NOMO-1 treated with DMSO at 0.1 percent for 48 hours (cell line): ENCODE results near the gene CA10.

Experiments used
- DNase-seq: peaks from one replicate; lab custom pipeline; 2025; ENCODE audit not compliant: unreplicated experiment; lab: John Stamatoyannopoulos, UW

Gene CA10

GRCh38 chr17:52147872-52148271 is 10.6 kb downstream of the CA10 start:
- peak; percentile 19 for DNase-seq

GRCh38 chr17:52147431-52147830 is 11.1 kb downstream of the CA10 start:
- DNase-seq = no peak

DNA sequence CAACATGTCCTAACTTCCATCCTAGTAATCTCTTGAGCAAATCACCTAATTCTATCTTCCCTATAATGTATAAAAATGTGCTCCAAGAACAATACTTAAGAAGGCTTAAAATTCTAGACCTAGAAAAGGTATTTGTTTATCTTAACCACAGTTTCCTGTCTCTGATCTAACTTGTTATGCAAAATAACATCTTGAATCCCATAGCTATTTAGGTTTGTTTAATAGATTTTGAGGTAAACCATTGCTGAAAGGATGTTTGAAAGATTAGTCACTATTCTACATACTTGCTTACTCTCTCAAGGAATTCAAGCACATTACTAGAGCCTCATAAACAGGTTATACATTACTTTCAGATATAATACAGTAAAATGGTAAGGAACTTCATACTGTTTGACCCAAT is 13.0 kb downstream of the CA10 start:
- DNase-seq = no peak

- DNase-seq = no peak
Measured at GRCh38 chr17:52143542-52143941, 15.0 kb downstream of the CA10 start.

DNA sequence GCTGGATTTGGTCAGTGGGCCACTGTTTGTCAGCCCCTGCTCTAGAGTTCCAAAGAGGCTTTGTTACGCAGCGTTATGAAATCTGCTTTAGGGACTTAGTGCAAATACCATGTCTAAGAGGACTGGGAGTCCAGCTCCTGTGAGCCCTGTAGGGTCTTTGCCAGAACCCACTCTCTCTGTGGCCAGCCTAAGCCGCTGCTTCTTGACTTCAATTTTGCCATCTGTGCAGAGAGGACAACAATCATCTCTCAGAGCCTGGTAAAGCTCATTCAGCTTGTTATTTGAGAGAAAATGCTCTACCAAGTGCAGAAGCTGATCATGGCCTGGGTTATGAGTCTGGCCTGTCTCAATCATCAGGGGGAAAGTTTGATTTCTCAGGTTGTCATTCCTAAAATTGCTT is 17.9 kb downstream of the CA10 start:
- DNase-seq = no peak

DNA sequence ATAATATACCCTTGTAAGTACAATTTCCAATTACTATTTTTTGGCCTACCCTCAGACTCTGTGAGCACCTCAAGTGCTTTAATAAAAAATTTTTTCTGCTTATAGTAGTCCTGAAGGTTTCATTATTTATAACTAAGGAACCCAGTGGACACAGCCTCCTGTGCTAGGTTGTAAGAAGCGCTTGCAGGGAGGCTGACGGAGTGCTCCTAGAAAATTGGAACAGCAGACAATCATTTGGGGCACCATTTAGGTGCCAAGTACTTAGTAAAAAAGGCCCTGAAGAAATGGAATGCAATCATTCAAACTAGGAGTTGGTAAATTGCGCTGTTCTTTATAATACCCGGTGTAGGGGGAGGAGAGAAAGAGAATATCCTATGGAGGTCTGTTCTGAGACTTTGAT is 19.8 kb downstream of the CA10 start:
- no peak for DNase-seq

DNA sequence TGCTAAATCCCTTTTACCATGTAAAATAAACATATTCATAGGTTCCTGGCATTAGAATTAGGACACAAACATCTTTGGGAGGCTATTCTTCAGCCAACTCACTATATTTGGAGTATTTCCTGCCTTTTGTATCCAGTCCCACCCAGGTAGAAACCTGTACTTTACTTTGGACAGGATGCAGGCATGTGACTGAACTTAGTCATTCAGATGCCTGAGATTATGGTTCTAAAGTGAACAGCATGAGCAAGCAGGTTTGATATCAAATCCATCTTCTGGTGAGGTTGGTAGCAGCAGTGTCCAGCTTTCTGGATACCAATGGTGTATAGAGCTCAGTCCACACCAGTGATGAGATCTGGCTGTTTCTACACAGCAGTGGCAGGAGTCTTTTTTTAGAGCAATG is 20.2 kb downstream of the CA10 start:
- DNase-seq = no peak

DNA sequence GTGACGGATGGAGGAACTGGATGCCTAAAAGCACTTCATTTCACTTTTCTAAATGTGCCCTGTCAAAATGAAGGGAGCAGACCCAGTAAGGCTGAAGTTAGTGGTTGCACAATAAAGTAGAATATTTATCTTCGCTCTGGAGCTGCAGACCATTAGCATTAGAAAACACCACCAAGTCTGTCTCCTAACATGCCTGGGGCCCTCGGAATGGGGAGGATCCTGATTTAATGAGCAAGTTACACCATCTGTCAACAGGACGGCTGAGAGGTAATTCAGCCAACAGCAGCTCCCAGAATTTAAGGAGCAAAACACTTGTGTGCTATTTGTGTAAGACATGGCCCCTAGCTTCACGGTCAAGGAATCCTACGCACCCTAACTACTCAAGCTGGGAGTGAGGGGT is 22.3 kb downstream of the CA10 start:
- DNase-seq = no peak

DNA sequence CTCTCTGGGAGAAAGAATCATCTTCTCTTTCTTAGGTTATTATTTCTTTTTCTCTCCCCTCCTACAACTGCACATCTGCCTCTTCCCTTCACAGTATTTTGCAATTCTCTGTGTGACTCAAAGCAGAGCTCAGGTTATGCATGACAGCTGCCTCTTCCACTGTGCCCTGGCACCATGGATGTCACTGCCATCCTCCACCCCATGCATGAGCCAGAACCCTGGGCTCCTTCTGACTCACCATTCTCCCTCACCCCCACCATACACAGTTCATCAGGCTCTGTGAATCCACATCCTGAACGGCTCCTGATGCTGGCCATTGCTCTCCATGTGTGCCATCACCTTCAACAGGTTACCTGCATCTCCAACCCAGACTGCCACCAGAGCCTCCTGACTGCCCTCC is 23.9 kb downstream of the CA10 start:
- no peak for DNase-seq

- no peak for DNase-seq
Measured at GRCh38 chr17:52128721-52129120, 29.8 kb downstream of the CA10 start.

DNA sequence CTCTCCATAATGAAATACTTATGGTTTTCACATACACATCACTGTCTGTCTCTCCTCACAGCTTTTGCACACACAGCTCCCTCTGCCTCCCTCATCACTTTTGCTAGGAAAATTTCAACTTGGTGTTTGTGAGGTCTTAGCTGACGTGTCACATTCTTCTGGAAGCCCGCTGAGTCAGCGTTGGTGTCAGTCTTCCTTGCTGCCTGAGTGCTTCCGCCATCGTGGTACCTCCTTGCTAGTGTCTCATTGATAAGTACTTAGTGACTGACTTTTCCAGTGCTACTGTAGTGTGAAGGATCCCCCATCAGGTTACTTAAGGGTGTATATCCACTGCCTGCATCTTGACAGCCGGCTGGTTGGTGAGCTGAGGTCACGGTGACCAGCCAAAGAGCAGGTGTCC is 33.5 kb downstream of the CA10 start:
- no peak for DNase-seq

DNA sequence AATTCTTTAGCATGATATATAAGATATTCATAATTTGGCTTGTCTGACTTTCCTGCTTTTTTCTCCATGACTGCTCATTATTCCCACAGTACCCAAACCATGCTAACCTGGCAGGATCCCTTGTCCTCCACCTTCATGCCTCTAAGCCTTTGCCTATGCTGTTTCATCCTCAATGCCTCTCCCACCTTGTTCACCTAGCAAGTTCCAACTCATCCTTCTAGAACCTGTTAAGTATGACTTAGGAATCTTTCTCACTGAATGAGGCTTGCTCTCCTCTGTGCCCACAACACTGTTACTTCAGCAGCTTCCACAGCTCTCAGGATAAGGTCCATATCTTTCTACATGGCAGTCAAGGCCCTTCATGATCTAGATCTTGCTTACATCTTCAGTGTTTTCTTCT is 34.0 kb downstream of the CA10 start:
- no peak for DNase-seq

DNA sequence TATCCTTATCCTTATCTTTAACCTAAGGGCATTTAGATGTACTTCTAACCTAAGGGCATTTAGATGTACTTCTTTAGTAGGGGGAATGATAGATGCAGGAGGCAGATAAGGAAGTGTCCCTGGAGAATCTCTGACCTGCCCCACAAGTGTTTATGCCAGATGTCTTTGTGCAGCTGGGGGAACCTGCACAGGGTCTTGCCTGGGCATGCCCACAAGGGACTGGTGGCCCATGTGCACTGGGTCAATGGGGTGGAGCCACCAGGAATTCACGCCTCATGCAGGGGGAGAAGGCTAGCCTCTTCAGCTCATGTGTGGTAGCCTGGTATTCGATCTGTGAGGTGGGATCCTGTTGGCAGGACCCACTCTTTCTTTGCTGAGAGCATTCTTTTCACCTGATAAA is 38.0 kb downstream of the CA10 start:
- DNase-seq = no peak

DNA sequence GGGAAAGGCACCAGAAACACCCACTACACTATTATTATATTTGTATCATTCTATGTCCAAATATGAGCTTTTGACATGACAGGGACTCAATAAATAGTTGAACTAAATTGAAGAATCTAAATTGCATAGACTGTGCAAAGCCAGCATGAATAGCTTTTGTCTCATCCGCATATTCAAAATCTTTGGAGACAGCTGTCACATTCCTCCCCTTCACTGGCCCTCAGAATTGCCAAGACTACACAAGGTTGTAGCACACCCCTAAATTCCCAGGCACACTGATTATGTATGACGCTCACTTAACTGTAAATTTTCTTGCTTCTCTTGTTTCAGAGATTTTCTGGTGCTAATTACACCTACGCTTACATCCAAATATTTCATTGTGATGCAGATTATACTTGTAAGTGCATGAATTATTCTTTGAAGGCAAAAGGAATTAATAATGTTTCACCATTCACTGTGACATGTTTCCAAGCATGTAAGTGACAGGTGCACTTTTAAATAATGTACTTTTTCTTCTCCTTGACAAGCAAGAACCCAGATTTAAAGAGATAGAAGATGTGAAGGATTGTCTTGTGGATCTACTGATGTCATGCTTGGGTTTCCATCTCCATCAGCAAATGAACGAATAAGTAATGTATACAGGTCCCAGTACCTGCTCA is 47.5 kb downstream of the CA10 start:
- no peak for DNase-seq

DNA sequence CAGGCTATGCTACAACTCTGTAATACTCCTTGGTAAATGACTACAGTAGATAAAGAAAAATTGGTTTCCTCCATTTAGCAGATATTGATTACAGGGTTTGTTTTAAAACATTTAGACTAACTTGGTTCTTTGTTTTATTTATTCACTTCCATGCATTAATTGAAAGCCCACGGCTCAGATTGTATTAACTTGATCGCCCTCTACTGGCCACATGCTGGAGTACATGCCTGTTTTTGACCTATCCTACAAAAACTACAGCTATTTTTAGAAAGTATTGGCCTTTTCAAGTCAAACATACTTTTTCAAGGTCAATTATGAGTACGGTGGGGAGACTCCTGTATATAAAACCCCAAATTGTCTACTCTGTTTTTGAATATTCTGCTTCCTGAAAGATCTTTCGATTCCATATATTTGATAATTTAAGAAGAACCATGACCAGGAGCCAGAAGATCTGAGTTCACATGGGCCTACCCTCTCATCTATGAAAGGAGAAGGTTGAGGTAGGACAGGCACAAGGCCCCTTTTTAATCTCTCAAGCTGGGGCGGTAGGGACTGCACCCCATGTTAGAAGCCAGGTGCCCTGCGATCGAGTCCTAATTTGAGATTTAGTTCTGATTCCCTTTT is 51.8 kb downstream of the CA10 start:
- no peak for DNase-seq

DNA sequence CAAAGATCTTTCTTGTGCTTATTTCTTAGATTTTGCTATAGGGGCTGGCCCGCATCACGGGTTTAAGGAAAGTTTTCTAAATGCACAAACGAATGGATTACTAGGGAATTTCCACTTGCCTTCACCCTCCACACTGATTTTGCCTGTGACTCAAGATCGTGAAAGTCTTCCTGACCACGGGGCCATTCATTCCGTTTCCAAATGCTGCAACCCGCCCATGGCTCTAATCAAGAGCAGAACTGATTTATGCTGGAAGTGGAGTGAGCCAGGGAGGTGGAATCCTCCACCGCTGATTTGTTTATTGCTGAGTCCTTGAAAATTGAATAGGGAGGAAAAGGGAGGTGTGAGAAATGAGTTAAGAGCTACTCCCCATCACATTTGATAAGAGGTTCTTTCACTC is 52.4 kb downstream of the CA10 start:
- DNase-seq = no peak

DNA sequence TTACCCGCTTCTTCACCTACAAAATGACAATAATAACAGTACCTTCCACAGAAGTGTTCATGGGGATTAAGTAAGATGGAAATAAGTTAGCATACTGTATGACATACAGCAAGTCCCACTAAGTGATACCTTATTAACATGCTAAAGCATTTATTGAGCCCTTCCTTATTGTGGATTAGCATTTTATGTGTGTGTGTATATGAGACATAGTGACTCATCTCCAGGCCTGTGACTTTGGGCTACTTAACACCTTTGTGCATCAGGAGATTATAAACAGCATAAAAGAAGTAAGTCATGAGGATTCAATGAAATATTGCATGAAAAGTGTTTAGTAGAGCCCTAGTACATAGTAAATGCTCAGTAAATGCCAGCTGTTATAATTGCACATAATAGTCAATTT is 52.9 kb downstream of the CA10 start:
- no peak for DNase-seq

DNA sequence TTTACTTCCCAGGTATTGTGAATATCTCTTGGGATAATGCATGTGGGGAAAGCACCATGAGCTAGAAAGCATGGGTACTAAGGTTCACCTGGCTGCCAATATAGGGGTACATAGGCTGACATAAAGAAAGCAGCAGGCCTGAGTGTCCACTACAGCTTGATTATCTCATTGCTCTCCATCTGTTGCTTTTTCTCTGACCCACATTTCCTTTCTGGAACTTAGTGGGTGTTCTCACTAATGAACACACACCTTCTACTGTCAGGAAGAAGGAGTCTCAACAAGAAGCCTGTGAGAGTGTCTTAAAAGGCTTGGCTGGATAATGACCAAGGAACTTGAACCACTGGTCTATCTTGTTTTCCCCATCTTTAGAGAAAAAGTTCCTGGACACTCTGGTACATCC is 62.5 kb downstream of the CA10 start:
- no peak for DNase-seq

- no peak for DNase-seq
Measured at GRCh38 chr17:52084176-52084575, 74.3 kb downstream of the CA10 start.

DNA sequence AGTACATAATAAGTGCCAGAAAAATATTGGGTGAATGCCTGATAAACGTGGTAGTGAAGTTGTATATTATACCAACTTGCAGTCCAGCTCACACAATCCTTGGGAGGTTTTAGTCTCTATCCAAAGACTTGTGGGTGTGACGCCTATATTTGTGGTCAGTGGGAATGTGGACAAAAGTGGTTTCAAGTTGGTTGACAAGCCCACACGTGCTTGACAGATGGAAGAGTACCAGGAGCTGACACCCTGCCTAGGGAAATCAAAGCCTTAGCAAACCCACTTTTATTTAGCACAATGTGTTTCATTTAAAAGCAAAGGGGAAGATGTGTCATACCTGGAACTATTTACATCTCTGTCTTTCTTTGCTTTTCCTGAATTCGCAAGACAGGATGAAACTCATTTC is 79.0 kb downstream of the CA10 start:
- no peak for DNase-seq

- DNase-seq = no peak
Measured at GRCh38 chr17:52071712-52072111, 86.8 kb downstream of the CA10 start.

GRCh38 chr17:52064791-52065211 is 93.7 kb downstream of the CA10 start:
- DNase-seq = no peak

DNA sequence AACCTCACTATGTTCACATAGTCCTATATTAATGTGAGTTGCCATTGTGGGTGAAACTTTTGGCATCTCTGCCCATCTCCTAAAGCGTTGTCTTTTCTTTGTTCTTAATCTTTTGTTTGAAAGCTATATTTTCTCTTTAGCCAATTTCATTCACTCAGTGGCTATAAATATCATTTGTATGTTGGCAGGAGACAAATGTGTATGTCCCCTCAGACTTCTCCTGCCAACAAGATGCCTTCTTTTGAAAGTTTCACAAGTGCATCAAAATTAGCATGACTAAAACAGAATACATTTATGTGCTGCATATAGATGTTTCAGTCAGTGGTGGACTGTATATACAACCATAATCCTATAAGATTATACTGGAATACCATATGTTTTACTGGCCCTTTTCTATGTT is 109.0 kb downstream of the CA10 start:
- no peak for DNase-seq
